ENCODE measurements around the gene TMOD3.
"Not testable (repeated sequence)": the region's sequence is repeated elsewhere in the genome, so short reads cannot be mapped to it uniquely, and the experiment has no call there.

TMOD3 gene

DNA sequence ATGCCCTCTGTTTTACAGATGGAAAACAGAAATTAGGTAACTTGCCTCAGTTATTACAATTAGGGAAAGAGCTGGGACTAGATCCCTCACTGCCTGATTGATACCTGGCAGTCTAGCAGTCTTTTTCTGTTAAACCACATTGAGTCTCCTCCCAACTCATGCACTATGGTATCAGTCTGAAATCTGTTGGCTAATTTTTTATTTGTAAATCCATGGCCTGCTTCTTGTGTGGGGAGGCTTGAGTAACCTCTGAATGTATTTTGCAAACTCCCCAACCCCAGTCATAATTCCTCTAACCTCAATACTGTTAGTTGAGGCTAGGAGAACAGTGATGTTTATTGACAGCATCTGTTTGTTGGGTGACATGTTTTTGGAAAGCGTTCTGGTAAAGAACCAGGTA is 35.9 kb downstream of the TMOD3 start:
- DNase-seq: no peak

DNA sequence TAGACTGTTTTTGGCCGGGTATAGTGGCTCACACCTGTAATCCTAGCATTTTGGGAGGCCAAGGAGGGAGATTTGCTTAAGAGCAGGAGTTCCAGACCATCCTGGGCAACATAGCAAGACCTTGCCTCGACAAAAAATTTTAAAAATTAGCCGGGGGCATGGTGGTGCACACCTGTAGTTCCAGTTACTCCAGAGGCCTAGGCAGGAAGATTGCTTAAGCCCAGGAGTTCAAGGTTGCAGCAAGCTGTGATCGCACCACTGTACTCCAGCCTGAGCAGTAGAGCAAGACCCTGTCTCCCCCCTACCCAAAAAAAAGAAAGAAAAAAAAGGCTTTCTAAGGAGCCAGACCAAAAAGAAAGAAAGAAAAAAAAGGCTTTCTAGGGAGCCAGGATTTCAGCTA is 36.7 kb downstream of the TMOD3 start:
- DNase-seq: no peak

DNA sequence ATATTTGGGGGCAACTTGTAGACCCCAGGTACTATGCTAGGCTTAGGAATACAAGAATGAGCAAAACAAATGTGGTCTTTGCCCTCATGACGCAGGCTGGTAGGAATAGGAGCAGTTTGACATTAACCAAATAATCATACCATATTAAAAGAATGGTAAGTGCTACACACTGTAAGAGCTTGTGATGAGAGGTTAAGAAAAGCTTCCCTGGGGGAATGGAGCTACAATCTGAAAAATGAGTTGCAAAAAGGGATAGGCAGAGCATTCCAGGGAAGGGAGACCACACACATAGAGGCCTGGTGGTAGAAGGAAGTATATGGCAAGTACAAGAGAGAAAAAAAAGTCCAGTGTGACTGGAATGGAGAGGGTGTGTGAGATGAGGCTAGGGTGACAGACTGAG is 37.3 kb downstream of the TMOD3 start:
- no peak for DNase-seq

DNA sequence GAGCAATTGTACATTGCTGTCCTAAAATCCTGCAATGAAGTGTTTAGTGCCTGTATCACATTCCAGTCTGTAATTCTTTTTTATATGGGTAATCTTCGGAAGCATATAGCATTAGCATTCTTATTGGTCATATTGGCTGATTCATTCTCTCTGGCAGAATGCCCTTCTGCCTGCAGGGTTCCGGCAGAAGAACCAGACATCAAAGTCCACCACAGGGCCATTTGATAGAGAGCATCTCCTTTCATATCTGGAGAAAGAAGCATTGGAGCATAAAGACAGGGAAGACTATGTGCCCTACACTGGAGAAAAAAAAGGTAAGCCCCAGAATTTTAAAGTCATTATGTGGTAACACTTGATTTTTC is 39.6 kb downstream of the TMOD3 start:
- no peak for DNase-seq

DNA sequence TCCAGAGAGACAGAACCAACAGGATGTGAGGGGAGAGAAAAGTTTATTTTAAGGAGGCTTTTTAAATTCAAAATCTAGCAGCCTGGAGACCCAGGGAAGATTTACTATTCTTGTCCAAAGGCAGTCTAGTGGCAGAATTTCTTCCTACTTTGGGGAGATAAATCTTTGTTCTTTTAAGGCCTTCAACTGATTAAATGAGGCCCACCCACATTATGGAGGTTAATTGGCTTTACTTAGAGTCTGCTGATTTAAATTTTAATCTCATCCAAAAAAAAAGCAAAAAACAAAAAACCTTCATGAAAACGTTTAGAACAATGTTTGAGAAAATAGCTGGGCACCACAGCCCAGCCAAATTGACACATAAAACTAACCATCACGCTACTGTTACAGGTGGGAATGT is 41.3 kb downstream of the TMOD3 start:
- no peak for DNase-seq

DNA sequence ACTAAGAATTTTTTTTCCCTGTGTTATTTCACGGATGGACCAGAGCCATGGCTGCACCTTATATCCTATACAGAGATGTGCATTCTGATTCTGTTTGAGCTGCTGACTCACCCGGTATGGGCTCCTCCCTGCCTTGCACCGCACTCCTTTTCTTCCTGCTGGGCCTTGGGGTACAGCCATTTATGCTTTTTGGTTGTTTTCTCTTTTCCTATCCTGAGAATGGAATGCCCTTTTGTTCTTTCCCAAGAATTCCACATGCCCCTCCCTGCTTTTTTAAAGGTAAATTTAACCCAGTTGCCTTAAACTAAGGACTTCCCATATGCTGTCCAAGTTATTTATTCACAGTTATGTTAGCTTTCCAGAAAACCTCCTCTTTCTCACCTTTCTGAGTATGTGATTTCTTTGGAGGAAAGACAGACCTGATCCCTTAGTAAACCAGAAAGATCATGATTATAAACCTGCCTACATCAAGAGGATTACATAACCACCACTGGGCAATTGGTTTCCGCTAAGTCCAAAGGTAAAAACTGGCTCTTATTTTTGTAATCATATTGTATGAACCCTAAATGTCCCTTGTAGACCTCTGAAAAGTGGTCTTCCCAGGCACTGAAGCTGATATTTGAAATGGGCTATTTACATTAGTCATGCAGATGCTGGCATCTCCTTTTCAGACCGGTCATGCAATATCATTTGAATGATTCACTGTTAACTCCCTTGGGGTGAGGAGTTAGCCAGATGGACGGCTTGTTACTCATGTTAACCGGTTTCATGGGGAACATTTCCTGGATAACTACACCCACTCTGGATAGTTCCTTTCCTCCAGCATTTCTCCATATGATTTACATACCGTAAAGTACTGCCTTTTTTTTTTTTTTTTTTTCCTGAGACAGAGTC is 45.5 kb downstream of the TMOD3 start:
- no peak for DNase-seq

DNA sequence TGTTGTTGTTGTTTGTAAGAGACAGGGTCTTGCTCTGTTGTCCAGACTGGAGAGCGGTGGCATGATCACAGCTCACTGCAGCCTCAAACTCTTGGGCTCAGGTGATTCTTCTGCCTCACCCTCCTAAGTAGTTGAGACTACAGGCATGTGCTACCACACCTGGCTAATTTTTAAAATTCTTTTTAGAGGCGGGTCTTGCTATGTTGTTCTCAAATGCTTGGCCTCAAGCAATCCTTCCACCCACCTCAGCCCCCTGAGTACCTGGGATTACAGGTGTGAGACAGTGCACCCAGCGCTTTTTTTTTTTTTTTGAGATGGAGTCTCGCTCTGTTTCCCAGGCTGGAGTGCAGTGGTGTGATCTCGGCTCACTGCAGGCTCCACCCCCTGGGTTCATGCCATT is 46.7 kb downstream of the TMOD3 start:
- DNase-seq: no peak

DNA sequence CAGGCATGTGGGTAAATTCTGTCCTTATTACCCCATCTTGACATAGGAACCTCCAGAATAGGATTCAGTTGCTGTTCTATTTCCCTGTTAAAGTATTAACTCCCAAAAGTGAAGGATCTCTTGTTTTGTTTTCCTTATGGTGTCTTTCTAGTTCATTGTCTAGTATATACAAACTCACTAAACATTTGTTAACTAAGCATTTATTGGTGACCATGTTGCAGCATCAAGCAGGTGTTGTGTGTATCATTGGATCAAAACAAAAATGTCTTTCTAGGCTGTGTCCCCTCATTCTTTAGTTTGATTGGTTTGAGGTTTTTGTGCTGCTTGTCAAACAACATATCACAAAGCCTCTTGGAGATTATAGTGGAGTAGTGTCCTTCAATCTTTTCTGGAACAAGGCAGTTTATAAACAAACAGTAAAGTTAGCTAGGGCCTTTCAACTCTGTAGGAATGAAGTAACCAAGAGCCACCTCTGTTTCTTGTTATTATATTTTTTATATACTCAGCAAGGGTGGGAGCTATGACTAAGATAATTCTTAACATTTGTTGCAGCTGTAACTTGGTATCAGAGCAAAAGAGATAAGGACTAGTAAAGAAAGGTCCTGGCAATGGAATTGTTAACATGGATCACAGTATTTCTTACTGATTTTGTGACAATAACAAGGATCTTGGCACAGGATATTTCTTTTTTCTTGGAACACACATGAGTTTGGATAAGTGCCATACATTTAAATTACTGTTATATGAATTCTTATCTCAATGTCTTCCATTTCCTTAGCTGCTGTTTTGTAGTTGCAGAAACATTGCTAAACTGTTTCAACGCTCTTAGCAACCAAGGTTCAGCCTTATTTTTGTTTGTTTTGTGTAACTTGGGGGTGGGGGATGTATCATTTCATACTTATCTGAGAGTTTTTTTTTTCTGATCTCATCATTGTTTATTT is 49.3 kb downstream of the TMOD3 start:
- no peak for DNase-seq

DNA sequence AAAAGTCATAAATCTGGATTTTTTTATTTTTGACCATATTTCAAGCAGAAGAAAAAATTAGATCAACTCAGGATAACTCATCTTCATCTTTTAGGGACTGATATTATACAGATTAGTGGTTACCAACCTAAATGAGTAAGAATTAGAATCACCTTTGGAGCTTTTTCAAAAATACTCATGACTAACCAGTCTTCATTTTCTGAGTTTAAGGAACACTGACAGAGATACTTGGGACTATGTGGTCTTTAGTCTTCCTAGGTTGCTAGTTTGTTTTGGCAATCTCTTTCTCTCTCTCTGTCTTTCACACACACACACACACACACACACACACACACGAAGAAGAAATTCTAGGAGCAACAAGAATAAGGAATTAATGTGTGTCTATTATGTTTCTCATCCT is 50.1 kb downstream of the TMOD3 start:
- no peak for DNase-seq

DNA sequence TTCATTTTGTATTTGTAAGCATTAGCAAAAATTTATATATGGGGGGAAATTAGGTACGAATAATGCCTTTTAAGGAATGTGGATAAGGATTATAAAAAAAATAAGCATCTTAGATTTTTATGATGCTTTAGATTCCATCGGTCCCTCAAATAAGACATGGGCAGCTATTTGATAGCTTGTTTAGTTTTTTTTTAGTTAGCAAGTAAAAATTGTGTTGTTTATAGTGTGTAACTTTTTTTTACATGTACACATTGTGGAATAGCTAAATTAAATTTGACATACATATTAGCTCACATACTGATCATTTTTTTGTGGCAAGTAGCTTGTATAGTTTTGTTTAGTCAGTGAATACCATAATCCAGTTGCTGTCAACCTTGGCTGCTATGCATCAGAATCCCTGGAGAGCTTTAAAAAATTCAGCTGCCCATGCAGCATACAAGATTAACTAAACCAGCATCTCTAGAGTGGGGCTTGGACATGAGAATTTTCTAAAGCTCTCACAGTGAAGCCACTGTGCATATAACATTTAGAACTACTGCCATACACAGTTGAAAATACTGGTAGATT is 53.9 kb downstream of the TMOD3 start:
- DNase-seq: no peak

DNA sequence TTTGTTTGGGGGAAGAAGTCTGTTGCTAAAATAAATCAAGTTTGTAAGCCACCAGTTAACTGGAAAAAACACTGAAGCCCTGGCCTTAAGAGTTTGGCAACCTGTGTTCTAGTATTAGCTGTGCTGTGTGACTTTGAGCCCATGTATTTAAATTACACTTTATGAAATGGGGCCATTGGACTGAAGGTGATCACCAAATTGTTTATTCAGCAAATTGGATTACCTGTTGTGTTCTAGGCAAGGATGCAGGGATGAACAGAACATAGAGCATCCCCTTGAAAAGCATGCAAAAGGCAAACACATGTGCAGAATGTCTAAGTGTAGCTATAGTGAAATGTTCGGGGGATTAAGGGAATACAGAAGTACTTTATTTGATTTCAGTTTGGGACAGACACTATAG is 54.6 kb downstream of the TMOD3 start:
- DNase-seq: no peak

DNA sequence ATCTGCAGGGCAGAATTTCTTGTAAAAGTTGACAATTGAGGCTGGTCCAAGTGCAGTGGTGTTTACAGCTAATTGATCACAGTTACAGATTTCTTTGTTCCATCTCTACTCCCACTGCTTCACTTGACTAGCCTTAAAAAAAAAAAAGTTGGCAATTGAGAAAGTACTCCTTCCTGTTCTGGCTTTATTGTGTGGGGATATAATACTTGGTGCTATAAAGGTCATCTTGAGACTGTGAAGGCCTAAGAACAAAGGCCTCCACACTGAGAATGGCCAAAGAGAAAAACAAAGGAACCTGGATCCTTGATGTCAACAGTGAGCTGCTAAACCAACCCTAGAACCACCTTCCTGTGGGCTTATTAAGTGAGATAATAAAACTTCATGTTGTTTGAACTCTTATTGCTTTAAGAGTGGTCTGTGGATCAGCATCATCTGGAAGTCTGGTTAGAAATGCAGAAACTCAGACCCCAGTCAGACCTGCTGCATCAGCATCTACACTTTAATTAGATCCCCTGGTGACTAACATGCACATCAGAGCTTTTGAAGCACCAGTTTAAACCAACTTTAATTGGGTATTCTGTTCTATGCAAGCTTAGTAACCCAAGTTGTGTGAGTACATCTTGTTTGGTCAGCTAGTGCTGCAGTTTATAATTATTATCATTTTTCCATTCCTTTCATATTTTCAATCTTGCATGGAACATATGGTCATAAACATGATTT is 55.2 kb downstream of the TMOD3 start:
- no peak for DNase-seq

DNA sequence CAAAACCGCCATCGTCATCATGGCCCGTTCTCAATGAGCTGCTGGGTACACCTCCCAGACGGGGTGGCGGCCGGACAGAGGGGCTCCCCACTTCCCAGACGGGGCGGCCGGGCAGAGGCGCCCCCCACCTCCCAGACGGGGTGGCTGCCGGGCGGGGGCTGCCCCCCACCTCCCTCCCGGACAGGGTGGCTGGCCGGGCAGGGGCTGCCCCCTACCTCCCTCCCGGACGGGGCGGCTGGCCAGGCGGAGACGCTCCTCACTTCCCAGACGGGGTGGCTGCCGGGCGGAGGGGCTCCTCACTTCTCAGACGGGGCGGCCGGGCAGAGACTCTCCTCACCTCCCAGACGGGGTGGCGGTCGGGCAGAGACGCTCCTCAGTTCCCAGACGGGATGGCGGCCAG is 56.3 kb downstream of the TMOD3 start:
- not testable (repeated sequence) for DNase-seq

DNA sequence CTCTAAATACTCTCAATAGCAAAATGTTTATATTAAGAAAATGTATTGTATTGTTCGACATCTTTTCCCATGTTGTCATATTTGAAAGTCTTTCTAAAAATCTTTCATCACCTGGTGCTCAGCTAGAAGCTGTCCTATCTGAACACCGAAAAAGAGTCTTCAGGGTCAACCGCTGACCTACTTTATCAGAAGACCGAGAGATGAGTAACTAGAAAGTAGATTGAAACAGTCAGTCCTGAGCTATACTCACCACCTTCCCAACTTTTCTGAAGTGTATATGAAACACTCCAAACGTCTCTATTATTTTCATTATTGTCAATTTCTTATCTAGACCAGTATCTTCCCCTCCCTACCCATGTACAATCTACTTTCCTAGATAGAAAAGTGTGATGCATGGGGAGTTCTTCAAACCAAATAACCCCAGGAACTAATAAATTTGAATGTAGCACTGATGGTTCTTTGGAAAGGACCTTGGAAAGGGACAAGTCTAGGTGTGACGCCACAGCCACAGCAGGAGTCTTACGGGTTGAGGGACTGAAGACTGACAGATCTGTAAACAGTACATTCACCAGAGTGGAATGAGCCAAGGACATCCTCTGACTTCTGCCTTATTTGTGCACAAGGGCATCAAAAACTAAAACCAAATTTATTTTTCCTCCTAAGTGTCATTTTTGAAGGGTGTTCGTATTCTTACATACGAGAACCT is 58.6 kb downstream of the TMOD3 start:
- DNase-seq: no peak

DNA sequence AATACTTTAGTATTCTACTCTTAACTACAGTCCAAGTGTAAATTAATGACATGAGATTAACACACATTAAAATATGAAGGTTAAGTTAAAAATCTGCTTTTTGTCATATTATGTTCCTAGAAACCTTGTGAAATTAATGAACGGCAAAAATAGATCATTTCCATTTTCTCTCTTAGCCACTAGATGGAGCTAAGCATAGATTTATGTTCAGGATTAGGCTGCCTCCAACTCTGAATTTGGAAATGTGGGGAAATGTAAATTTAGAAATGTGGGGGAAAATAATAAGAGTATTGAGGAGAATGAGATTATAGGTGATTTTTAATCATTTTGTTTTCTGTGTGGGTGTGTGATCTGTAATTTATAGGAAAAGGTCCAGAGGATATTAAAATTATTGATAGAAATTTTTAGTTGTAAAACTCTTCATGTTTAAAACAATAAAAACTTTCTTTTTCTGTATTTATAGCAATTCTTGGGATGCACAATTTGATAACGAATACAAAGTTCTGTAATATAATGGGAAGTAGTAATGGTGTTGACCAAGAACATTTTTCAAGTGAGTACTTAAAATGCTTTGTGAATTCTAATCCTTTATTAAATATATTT is 59.2 kb downstream of the TMOD3 start:
- no peak for DNase-seq

DNA sequence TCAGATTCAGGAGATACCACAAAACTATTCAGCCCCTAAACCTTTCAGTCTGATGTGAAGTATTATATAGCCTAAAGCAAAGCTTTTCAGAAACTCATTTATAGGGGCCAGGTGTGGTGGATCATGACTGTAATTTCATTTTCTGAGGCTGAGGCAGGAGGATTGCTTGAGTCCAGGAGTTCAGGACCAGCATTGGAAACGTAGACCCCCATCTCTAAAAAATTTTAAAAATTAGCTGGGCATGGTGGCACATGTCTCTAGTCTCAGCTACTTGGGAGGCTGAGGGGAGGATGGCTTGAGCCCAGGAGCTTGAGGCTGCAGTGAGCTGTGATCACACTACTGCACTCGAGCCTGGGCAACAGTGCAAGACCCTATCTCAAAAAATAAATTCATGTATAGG is 60.0 kb downstream of the TMOD3 start:
- DNase-seq: no peak

DNA sequence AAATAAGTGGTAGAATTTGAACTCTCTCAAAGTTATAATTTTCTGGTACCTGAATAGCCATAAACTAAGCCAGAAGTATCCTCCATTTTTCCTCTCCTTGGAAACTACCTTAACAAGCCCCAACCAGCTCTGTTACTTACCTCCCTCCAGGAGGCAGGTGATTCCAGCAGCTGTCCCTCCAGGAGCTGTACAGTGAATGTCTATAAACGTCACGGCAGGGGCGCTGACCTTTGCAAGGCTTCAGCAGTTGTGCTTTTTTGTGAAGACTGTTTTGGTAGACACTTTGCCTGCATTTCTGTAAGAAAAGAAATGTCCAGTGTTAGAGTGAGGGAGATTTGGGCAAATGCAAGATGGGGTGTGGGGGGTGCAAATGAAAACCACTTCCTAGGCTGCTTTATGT is 75.0 kb downstream of the TMOD3 start:
- DNase-seq: no peak

DNA sequence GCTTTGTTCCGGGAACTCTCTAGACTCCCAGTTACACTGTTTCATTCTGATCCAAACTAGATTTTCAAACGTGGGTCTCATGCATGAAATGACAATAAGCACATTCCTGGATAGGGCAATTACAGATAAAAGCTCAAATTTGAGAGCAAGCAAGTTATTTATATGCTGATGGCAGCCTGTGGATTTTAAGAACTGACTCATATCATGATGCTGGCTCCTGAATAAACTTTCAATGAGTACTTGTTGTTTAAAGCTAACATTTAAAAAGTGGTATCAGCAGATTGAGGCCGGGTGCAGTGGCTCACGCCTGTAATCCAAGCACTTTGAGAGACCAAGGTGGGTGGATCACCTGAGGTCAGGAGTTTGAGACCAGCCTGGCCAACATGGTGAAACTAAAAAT is 75.5 kb downstream of the TMOD3 start:
- no peak for DNase-seq

DNA sequence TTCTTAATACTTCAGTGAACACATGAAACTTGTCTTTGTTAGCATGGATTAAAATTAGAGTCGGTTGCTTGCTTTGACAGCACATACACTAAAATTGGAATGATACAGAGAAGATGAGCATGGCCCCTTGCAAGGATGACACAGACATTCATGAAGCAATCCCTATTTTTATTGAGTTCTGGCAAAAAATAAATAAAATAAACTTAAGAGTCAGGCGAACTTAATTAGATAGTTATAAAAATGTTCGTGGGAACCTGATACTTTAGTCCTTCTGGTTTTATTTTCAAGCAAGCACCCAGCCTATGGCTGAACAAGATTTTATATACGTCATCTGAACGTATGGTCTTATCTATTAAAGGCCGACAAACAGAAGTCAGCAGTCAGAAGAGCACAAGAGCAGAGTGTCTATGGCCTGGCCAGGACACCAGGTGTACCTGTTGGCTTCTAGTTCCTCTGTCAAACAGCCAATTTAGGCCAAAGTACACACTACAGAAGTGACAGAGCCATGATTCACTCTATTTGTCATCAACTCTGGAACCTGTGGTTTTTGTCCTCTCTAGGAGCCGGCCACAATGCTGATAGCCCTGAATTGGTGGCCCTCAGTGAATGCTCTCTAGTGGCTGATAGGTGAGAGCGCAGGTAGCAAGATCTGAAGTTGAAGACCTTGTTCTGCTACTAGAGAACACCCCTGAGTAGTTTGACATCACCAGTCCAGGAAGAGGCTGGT is 77.8 kb downstream of the TMOD3 start:
- DNase-seq: no peak

DNA sequence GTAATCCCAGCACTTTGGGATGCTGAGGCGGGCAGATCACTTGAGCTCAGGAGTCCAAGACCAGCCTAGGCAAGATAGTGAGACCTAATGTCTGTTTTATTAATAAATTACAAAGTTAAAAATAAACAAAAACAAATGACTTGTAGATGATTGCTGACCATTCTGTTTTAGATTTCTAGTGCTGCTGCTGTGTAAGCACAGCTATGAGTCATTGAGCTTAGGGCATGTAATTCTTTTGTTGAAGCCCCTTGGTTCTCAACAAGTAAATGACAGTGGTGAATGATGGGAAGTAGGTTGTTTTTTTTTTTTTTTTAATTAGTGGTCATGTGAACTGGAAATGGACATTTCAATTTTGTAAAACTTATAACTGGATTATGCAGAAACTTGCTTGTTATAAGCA is 78.9 kb downstream of the TMOD3 start:
- DNase-seq: no peak

DNA sequence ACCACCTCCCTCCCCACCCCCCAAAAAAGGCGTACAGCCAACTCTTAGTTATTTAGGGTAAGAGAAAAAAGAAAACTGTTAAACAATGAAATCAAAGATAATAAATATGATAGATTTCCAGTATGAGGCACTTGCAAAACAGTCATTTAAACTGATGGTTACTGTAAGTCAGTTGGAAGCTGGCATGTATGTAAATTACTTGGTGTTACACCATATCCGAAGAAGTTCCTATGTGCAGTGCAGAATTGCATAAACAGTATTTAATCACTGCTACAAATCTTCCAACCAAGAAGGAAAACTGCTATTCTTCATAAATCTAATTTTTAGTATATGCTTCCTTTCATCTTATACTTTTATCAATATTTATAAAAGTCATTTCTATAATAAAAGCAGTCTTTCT is 80.1 kb downstream of the TMOD3 start:
- DNase-seq: no peak

Data from stimulated activated naive CD4-positive, alpha-beta T cell treated with Interleukin-2 at 50 U/mL for 16 hours (primary cell).